Astrocyte (in vitro differentiated cells and primary cell): ENCODE measurements around the gene PDCD1.

Experiments used
- EZH2 ChIP-seq: IDR thresholded peaks from 2 replicates; pipeline ENCODE4 v1.6.1; 2012; ENCODE audit warnings: mild to moderate bottlenecking, low read length, inconsistent platforms; ENCODE audit not compliant: insufficient read depth
- TF ChIP-seq, protein P1 (sequence below): IDR thresholded peaks from 2 replicates; pipeline ENCODE4 v1.5.1; 2011; ENCODE audit warnings: low read depth, mild to moderate bottlenecking, inconsistent platforms, low read length, moderate library complexity; ENCODE audit not compliant: insufficient read depth

DNA sequence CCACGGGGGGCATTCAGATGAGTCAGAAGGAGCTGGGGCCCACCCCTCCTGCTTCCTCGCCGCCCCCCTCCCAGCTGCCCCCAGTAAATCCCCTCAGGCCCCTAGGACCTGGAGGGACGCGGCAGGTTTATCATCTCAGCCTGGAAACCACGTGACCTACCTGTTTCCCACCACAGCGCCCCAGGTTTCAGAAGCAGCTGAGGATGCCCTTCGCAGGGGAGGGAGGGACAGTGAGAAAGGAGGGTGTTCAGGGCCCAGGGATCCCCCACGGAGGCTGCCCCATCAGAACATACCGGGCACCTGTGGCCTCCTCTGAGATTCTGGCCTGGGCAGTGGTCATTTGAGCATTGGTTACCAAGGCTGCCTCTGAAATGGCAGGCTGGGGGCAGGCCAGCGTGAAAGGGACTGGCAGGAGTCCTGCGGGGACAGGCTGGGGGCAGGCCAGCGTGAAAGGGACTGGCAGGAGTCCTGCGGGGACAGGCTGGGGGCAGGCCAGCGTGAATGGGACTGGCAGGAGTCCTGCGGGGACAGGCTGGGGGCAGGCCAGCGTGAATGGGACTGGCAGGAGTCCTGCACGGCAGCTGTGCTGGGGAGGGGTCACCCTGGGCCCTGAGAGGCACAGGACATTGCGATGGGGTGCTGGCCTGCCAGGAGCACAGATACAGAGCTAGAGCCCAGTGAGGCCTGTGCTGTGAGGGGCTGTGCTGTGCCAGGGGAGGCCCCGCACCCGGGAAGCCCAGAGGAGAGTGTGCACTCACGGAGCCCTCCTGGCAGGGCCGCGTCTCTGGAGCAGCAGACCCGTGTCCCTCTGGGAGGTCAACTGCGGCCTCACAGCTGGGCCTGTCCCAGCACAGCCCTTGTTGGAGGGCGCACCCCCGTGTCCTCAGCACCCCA is 48.1 kb downstream of the PDCD1 start:
- TF ChIP-seq, protein P1, sequence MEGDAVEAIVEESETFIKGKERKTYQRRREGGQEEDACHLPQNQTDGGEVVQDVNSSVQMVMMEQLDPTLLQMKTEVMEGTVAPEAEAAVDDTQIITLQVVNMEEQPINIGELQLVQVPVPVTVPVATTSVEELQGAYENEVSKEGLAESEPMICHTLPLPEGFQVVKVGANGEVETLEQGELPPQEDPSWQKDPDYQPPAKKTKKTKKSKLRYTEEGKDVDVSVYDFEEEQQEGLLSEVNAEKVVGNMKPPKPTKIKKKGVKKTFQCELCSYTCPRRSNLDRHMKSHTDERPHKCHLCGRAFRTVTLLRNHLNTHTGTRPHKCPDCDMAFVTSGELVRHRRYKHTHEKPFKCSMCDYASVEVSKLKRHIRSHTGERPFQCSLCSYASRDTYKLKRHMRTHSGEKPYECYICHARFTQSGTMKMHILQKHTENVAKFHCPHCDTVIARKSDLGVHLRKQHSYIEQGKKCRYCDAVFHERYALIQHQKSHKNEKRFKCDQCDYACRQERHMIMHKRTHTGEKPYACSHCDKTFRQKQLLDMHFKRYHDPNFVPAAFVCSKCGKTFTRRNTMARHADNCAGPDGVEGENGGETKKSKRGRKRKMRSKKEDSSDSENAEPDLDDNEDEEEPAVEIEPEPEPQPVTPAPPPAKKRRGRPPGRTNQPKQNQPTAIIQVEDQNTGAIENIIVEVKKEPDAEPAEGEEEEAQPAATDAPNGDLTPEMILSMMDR: no peak
- TF ChIP-seq EZH2: no peak
